ENCODE results near the gene CDON. TPM values are rescaled to one million over a fixed set of nuclear protein-coding genes. Genes with fewer than 3 reads are reported as not detected.

The CDON gene
- total RNA-seq, result 0.90 and 1.2 TPM in 2 replicates

GRCh38 chr11:126062679-126063506 is at the start of gene CDON:
TSS of gene CDON (minus strand) at chr11:126062866. CDS start at chr11:126023476, 39,390 bp downstream.

GRCh38 chr11:125945797-125946520 is 116.7 kb downstream of the CDON start, which contains the start of gene VSIG10L2:
TSS of gene VSIG10L2 (plus strand) at chr11:125946044. CDS start at chr11:125946056, 12 bp downstream.

Other genes starting within 250 kb of the CDON start
- not detected in 2 replicates for gene PATE4, start 229.6 kb downstream of the CDON start, total RNA-seq
- gene HYLS1, start 175.2 kb downstream of the CDON start, total RNA-seq, result 6.5 and 9.4 TPM in 2 replicates
- gene PUS3, start 159.7 kb downstream of the CDON start, total RNA-seq, result 12.9 and 13.6 TPM in 2 replicates
- not detected in 2 replicates for gene DDX25, start 158.4 kb downstream of the CDON start, total RNA-seq
- not detected in 2 replicates for gene VSIG10L2, start 116.8 kb downstream of the CDON start, total RNA-seq
- 40.1 and 40.7 TPM in 2 replicates for gene RPUSD4, start 148.8 kb upstream of the CDON start, total RNA-seq
- 26.5 and 27.4 TPM in 2 replicates for gene FAM118B, start 148.9 kb upstream of the CDON start, total RNA-seq
- 40.0 and 69.7 TPM in 2 replicates for gene SRPRA, start 206.0 kb upstream of the CDON start, total RNA-seq
- 8.5 and 15.1 TPM in 2 replicates for gene FOXRED1, start 206.3 kb upstream of the CDON start, total RNA-seq
- gene TIRAP, start 220.2 kb upstream of the CDON start, total RNA-seq, result 2.1 and 2.2 TPM in 2 replicates
- gene DCPS, start 241.2 kb upstream of the CDON start, total RNA-seq, result 7.2 and 11.4 TPM in 2 replicates

Measured in endothelial cell of coronary artery (primary cell).